Measurements from ENCODE around the gene SCARF1. TPM values are rescaled to one million over a fixed set of nuclear protein-coding genes. Genes with fewer than 3 reads are reported as not detected.

Gene SCARF1
- total and polyA plus RNA-seq, 7 experiments from 2014 or later = 0.06 to 9.0 (median 1.8) TPM; not detected in 1

DNA sequence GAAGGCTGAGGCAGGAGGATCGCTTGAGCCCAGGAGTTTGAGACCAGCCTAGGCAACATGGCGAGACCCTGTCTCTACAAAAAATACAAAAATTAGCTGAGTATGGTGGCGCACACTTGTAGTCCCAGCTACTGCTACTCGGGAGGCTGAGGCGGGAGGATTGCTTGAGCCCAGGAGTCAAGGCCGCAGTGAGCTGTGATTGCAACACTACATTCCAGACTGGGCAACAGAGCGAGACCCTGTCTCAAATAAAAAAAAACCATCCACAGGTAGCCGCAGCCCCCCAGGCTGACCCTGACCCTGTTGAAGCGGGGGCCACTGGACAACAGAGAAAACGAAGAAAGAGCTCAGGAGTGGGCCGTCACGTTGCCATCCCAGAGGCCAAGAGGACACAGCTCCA, 20.9 kb downstream of the SCARF1 start:
- ATAC-seq (no peak), DNase-seq (no peak)
- CTCF ChIA-PET = interaction anchor here (0.7 kb wide), 1 partner anchor 61 kb away, joined by 3 read pairs; no protein-coding TSS in a partner anchor
- Mint-ChIP-seq H3K9me3 (no peaks in the 10 kb centered on the region), H3K4me3 (no peak overlapping the region), H3K27ac (no peak overlapping the region), H3K4me1 (peaks cover 12 to 21% (median 17%) of the 10 kb centered on the region in 7 donors), H3K27me3 (peaks cover 0 to 36% (median 0%) of the 10 kb centered on the region in 5 donors), H3K36me3 (no peaks in the 10 kb centered on the region)
- H3K9me3 ChIP-seq (ENCODE audit: control insufficient read depth in 2 of 3, low read length in 3 of 3) = no peaks in the 10 kb centered on the region
- POLR2A ChIA-PET = no interaction called here
- no peak overlapping the region for H3K27ac ChIP-seq (ENCODE audit: low read depth, low read length)
- no peaks in the 10 kb centered on the region for H3K36me3 ChIP-seq (ENCODE audit: control insufficient read depth in 2 of 3, insufficient read depth in 3 of 3, low read length in 3 of 3)
- H3K27me3 ChIP-seq (ENCODE audit: control insufficient read depth in 2 of 2, insufficient read depth in 2 of 2, low read length in 2 of 2) = no peaks in the 10 kb centered on the region
- peaks cover 3 to 14% of the 10 kb centered on the region in 2 donors for H3K4me1 ChIP-seq (ENCODE audit: control insufficient read depth in 2 of 2, insufficient read depth in 2 of 2, low read length in 2 of 2)
- H3K4me3 ChIP-seq (ENCODE audit: low read length) = no peak overlapping the region
- intact Hi-C loops (cut with micrococcal nuclease) = no loop called here

DNA sequence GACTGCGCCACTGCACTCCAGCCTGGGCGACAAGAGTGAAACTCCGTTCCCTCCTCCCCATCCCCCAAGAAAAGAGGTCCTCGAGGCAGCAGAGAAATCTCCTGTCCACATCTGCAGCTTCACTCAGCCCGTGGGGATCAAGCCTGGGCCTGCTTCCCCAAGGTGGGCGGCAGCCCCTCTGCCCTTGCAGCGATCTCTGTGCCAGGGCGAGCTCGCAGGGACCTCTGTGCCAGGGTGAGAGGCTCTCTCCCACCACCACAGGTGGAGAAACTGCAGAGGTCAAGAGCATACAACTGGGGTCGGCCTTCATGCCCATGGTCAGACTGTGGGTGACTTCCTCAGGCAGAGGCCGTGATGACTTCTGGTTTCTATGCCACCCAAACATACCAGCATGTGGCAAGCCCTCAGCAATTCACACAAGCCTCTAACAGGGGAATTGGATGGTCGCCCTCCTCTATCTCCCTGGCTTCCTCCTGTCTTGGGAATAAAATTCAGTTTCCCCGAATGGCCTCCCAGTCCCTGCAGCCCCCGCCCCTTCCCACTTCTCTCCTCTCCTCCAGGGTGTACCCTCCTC, 22.4 kb downstream of the SCARF1 start:
- H3K4me1 Mint-ChIP-seq = peaks cover 12 to 18% (median 13%) of the 10 kb centered on the region in 7 donors
- H3K27me3 ChIP-seq (ENCODE audit: control insufficient read depth in 2 of 2, insufficient read depth in 2 of 2, low read length in 2 of 2) = no peaks in the 10 kb centered on the region
- peaks cover 0 to 9% of the 10 kb centered on the region in 2 donors for H3K4me1 ChIP-seq (ENCODE audit: control insufficient read depth in 2 of 2, insufficient read depth in 2 of 2, low read length in 2 of 2)
- intact Hi-C loops (cut with micrococcal nuclease) = no loop called here
- POLR2A ChIA-PET = no interaction called here
- H3K4me3 Mint-ChIP-seq = no peak overlapping the region
- no peak for ATAC-seq
- no peaks in the 10 kb centered on the region for H3K36me3 ChIP-seq (ENCODE audit: control insufficient read depth in 2 of 3, insufficient read depth in 3 of 3, low read length in 3 of 3)
- DNase-seq = no peak
- H3K4me3 ChIP-seq (ENCODE audit: low read length) = no peak overlapping the region
- H3K27ac ChIP-seq (ENCODE audit: low read depth, low read length) = no peak overlapping the region
- peaks cover 0 to 32% (median 0%) of the 10 kb centered on the region in 5 donors for H3K27me3 Mint-ChIP-seq
- H3K27ac Mint-ChIP-seq = no peak overlapping the region
- H3K9me3 Mint-ChIP-seq = no peaks in the 10 kb centered on the region
- CTCF ChIA-PET = no interaction called here
- H3K9me3 ChIP-seq (ENCODE audit: control insufficient read depth in 2 of 3, low read length in 3 of 3) = no peaks in the 10 kb centered on the region
- H3K36me3 Mint-ChIP-seq = no peaks in the 10 kb centered on the region

DNA sequence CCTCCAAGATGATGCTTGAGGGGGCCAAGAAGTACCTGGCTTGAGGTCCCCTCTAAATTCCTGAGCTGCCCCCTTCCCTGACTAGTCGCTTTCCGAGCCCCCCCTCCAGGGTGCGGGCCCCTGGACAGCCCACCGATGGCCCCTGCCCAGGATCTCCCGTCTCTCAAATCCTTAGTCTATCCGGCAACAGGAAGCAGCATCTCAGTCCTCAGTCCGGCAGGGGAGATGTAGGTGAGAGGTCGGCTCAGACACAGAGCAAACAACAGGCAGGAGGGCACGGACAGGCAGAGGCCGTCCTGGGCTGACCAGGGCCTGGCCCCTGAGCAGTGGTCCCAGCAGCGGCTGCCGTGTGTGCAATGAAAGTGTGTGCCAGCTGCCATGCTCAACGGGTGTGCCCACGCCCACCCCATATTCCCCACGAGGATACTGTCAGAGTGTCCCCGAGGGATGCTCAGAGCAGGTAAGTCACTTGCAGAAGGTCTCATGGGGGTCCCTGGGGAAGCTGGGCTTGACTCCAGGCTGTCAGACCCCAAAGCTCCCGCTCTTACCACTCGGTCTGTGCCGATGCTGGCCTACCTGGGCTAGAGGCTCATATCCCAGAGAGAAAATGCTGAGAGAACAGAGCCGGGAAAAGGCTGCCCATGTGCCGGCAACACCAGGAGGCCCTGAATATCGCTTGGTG, 24.1 kb downstream of the SCARF1 start:
- no peaks in the 10 kb centered on the region for H3K4me1 ChIP-seq (ENCODE audit: control insufficient read depth in 2 of 2, insufficient read depth in 2 of 2, low read length in 2 of 2)
- H3K27me3 ChIP-seq (ENCODE audit: control insufficient read depth in 2 of 2, insufficient read depth in 2 of 2, low read length in 2 of 2) = no peaks in the 10 kb centered on the region
- no peaks in the 10 kb centered on the region for H3K36me3 ChIP-seq (ENCODE audit: control insufficient read depth in 2 of 3, insufficient read depth in 3 of 3, low read length in 3 of 3)
- no peak overlapping the region for H3K4me3 ChIP-seq (ENCODE audit: low read length)
- Mint-ChIP-seq H3K4me3 (no peak overlapping the region), H3K36me3 (no peaks in the 10 kb centered on the region), H3K27me3 (peaks cover 0 to 19% (median 0%) of the 10 kb centered on the region in 5 donors), H3K9me3 (no peaks in the 10 kb centered on the region), H3K27ac (no peak overlapping the region), H3K4me1 (peaks cover 4 to 8% (median 7%) of the 10 kb centered on the region in 7 donors)
- POLR2A ChIA-PET = interaction anchor here (1.0 kb wide), 1 partner anchor 14 kb away, joined by 3 read pairs; no protein-coding TSS in a partner anchor
- no peak for ATAC-seq
- intact Hi-C loops (cut with micrococcal nuclease) = no loop called here
- no peak overlapping the region for H3K27ac ChIP-seq (ENCODE audit: low read depth, low read length)
- CTCF ChIA-PET = no interaction called here
- no peaks in the 10 kb centered on the region for H3K9me3 ChIP-seq (ENCODE audit: control insufficient read depth in 2 of 3, low read length in 3 of 3)
- no peak for DNase-seq

DNA sequence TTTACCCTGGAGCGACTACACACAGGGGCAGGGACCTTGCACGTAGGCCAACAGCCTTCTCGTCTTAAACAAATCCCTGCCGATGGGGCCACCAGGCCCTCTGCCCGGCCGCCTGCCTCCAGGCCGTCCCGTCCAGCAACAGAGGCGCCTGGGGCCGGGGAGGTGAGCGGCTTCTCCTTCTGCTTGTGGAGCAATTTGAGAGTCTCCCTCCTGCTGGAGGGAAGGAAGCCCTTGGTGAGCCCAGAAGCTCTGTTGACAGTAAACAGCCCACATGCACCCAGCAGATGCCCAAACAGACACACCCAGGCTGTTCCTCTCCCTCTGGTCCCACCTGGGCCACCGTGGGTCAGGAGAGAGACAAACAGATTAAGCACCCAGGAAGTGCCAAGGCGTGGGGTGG, 25.0 kb downstream of the SCARF1 start:
- ChIA-PET CTCF (no interaction called here), POLR2A (no interaction called here)
- Histone ChIP-seq H3K4me1 (ENCODE audit: control insufficient read depth in 2 of 2, insufficient read depth in 2 of 2, low read length in 2 of 2) (no peaks in the 10 kb centered on the region), H3K36me3 (ENCODE audit: control insufficient read depth in 2 of 3, insufficient read depth in 3 of 3, low read length in 3 of 3) (no peaks in the 10 kb centered on the region), H3K9me3 (ENCODE audit: control insufficient read depth in 2 of 3, low read length in 3 of 3) (no peaks in the 10 kb centered on the region), H3K27ac (ENCODE audit: low read depth, low read length) (no peak overlapping the region), H3K4me3 (ENCODE audit: low read length) (no peak overlapping the region), H3K27me3 (ENCODE audit: control insufficient read depth in 2 of 2, insufficient read depth in 2 of 2, low read length in 2 of 2) (no peaks in the 10 kb centered on the region)
- Mint-ChIP-seq H3K27ac (no peak overlapping the region), H3K36me3 (no peaks in the 10 kb centered on the region), H3K9me3 (no peaks in the 10 kb centered on the region), H3K4me3 (no peak overlapping the region), H3K27me3 (peaks cover 0 to 9% (median 0%) of the 10 kb centered on the region in 5 donors), H3K4me1 (peaks cover 0 to 4% (median 1%) of the 10 kb centered on the region in 7 donors)
- DNase-seq = no peak
- no peak for ATAC-seq
- intact Hi-C loops (cut with micrococcal nuclease) = no loop called here

DNA sequence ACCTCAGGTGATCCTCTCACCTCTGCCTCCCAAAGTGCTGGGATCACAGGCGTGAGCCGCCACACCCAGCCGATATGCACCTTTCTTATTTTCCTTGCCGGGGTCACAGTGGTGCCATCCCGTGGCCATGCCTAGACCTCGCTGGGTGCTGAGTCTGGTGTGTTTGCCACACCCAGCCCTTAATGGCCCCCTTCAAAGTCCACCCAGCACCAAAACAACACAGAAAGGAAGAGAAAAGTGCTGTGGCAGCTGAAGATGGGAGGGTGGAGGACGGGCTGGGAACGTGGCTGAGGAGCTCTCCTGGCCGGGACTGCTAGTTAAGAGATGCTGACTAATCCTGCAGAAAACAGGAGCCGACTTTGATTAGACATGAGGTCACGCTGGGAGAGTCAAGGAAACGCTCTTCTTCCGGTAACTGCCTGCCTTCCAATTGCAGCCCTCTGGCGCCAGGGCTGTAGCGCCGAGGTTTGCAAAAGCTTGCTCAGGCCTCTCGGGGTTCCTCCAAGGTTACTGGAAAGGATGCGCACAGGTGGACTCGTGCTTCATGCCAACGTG, 27.8 kb downstream of the SCARF1 start:
- no peaks in the 10 kb centered on the region for H3K36me3 ChIP-seq (ENCODE audit: control insufficient read depth in 2 of 3, insufficient read depth in 3 of 3, low read length in 3 of 3)
- intact Hi-C loops (cut with micrococcal nuclease) = no loop called here
- H3K9me3 ChIP-seq (ENCODE audit: control insufficient read depth in 2 of 3, low read length in 3 of 3) = no peaks in the 10 kb centered on the region
- no peaks in the 10 kb centered on the region for H3K9me3 Mint-ChIP-seq
- H3K27me3 ChIP-seq (ENCODE audit: control insufficient read depth in 2 of 2, insufficient read depth in 2 of 2, low read length in 2 of 2) = no peaks in the 10 kb centered on the region
- peaks cover 0 to 6% (median 0%) of the 10 kb centered on the region in 5 donors for H3K36me3 Mint-ChIP-seq
- CTCF ChIA-PET = no interaction called here
- peak; percentile 52 for ATAC-seq
- no peaks in the 10 kb centered on the region for H3K4me1 ChIP-seq (ENCODE audit: control insufficient read depth in 2 of 2, insufficient read depth in 2 of 2, low read length in 2 of 2)
- no peak overlapping the region for H3K27ac ChIP-seq (ENCODE audit: low read depth, low read length)
- H3K27me3 Mint-ChIP-seq = no peaks in the 10 kb centered on the region
- H3K27ac Mint-ChIP-seq = no peak overlapping the region
- H3K4me1 Mint-ChIP-seq = peaks cover 0 to 4% (median 3%) of the 10 kb centered on the region in 7 donors
- POLR2A ChIA-PET = interaction anchor here (0.9 kb wide), 1 partner anchor 31 kb away, joined by 4 read pairs; no protein-coding TSS in a partner anchor
- no peak overlapping the region for H3K4me3 Mint-ChIP-seq
- no peak overlapping the region for H3K4me3 ChIP-seq (ENCODE audit: low read length)
- no peak for DNase-seq

DNA sequence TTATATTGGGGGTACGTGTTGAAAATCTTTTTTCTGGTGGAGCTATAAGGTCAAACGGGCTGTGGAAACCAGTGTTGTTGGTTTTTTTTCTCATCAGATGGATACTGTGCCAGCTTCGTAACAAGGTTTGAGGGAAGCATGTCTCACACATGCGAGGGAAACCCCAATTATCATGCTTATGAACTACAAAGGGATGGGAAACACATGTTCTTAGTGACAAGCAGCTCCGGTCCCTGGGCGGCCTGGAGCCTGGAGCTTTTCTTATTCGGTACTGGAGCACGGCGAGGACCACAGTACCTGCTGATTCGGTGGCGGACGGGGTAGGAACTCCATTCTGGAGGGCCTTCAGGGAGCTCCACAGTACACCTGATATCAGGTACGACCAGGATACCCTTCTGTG, 29.4 kb downstream of the SCARF1 start:
- no peaks in the 10 kb centered on the region for H3K27me3 Mint-ChIP-seq
- H3K36me3 ChIP-seq (ENCODE audit: control insufficient read depth in 2 of 3, insufficient read depth in 3 of 3, low read length in 3 of 3) = no peaks in the 10 kb centered on the region
- no peaks in the 10 kb centered on the region for H3K4me1 ChIP-seq (ENCODE audit: control insufficient read depth in 2 of 2, insufficient read depth in 2 of 2, low read length in 2 of 2)
- no peak overlapping the region for H3K4me3 Mint-ChIP-seq
- H3K27ac Mint-ChIP-seq = no peak overlapping the region
- no peaks in the 10 kb centered on the region for H3K9me3 ChIP-seq (ENCODE audit: control insufficient read depth in 2 of 3, low read length in 3 of 3)
- H3K4me1 Mint-ChIP-seq = peaks cover 0 to 4% (median 3%) of the 10 kb centered on the region in 7 donors
- H3K27me3 ChIP-seq (ENCODE audit: control insufficient read depth in 2 of 2, insufficient read depth in 2 of 2, low read length in 2 of 2) = no peaks in the 10 kb centered on the region
- intact Hi-C loops (cut with micrococcal nuclease) = no loop called here
- ChIA-PET POLR2A (no interaction called here), CTCF (interaction anchor here (0.6 kb wide), 2 partner anchors 12 to 1891 kb away, joined by 3 to 4 read pairs; no protein-coding TSS in a partner anchor)
- DNase-seq = no peak
- peaks cover 0 to 6% (median 0%) of the 10 kb centered on the region in 5 donors for H3K36me3 Mint-ChIP-seq
- H3K4me3 ChIP-seq (ENCODE audit: low read length) = no peak overlapping the region
- H3K9me3 Mint-ChIP-seq = no peaks in the 10 kb centered on the region
- H3K27ac ChIP-seq (ENCODE audit: low read depth, low read length) = no peak overlapping the region
- no peak for ATAC-seq

All from naive thymus-derived CD4-positive, alpha-beta T cell (primary cell).